Panc1 (cell line): ENCODE measurements around the gene POLA1.

Experiments
- TF ChIP-seq, protein P1 (sequence below): fragments of 450-650 bp; IDR thresholded peaks from 2 replicates; pipeline ENCODE4 v1.5.1; 2017; ENCODE audit warnings: mild to moderate bottlenecking
- TF ChIP-seq, protein P2 (sequence below), 2 experiments: IDR thresholded peaks; 2 replicates each; pipeline ENCODE4 v1.6.1; 2011 to 2012; ENCODE audit warnings: low read depth in 2 of 2, control low read depth in 1 of 2, low read length in 1 of 2, mild to moderate bottlenecking in 1 of 2, moderate library complexity in 1 of 2; ENCODE audit not compliant: insufficient read depth in 1 of 2

DNA sequence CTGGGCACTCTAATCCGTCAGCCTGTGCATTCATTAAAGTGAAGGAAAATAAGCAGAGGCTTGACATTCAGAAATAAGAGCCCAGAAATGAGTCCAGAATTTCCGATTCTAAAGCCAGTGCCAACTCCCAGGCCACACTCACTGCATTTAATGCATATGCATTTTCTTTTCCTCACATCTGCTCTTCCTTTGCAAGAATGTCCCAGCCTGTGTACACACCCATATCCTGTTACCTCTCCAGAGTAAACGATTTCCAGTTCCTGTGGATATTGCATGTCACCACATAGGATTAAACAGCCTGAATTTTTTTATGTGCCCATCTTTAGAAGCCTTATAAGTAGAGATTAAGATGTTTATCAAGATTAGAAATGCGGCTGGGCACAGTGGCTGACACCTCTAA lies 294.6 kb downstream of the POLA1 start:
- TF ChIP-seq, protein P1, sequence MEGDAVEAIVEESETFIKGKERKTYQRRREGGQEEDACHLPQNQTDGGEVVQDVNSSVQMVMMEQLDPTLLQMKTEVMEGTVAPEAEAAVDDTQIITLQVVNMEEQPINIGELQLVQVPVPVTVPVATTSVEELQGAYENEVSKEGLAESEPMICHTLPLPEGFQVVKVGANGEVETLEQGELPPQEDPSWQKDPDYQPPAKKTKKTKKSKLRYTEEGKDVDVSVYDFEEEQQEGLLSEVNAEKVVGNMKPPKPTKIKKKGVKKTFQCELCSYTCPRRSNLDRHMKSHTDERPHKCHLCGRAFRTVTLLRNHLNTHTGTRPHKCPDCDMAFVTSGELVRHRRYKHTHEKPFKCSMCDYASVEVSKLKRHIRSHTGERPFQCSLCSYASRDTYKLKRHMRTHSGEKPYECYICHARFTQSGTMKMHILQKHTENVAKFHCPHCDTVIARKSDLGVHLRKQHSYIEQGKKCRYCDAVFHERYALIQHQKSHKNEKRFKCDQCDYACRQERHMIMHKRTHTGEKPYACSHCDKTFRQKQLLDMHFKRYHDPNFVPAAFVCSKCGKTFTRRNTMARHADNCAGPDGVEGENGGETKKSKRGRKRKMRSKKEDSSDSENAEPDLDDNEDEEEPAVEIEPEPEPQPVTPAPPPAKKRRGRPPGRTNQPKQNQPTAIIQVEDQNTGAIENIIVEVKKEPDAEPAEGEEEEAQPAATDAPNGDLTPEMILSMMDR: no peak
- TF ChIP-seq, protein P2, sequence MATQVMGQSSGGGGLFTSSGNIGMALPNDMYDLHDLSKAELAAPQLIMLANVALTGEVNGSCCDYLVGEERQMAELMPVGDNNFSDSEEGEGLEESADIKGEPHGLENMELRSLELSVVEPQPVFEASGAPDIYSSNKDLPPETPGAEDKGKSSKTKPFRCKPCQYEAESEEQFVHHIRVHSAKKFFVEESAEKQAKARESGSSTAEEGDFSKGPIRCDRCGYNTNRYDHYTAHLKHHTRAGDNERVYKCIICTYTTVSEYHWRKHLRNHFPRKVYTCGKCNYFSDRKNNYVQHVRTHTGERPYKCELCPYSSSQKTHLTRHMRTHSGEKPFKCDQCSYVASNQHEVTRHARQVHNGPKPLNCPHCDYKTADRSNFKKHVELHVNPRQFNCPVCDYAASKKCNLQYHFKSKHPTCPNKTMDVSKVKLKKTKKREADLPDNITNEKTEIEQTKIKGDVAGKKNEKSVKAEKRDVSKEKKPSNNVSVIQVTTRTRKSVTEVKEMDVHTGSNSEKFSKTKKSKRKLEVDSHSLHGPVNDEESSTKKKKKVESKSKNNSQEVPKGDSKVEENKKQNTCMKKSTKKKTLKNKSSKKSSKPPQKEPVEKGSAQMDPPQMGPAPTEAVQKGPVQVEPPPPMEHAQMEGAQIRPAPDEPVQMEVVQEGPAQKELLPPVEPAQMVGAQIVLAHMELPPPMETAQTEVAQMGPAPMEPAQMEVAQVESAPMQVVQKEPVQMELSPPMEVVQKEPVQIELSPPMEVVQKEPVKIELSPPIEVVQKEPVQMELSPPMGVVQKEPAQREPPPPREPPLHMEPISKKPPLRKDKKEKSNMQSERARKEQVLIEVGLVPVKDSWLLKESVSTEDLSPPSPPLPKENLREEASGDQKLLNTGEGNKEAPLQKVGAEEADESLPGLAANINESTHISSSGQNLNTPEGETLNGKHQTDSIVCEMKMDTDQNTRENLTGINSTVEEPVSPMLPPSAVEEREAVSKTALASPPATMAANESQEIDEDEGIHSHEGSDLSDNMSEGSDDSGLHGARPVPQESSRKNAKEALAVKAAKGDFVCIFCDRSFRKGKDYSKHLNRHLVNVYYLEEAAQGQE (IDR thresholded peaks at IDR 0.05; ENCODE audit: insufficient read depth in 1 of 2, low read depth in 2 of 2, low read length in 1 of 2): no peak
